OCI-LY7 (cell line): ENCODE measurements around the gene NSG1. TPM values are rescaled to one million over a fixed set of nuclear protein-coding genes. Genes with fewer than 3 reads are reported as not detected.

Experiments used
- BruUV-seq: library from RNA; stranded (reverse); fragments of 400-500 nt; replicated peaks from 2 replicates; lab custom pipeline; 2021; lab: Mats Ljungman, UMichigan
- CTCF ChIA-PET: fragments of 300-600 bp; sonication (Branson Sonifier 250); formaldehyde crosslinking; loops from one replicate; lab custom pipeline; 2022; ENCODE audit warnings: antibody characterized with exemption; ENCODE audit not compliant: unreplicated experiment; lab: Charles Lee
- POLR2A ChIA-PET: fragments of 300-600 bp; sonication (Branson Sonifier 250); formaldehyde crosslinking; loops from one replicate; lab custom pipeline; 2022; ENCODE audit warnings: antibody characterized with exemption; lab: Charles Lee
- DNase-seq: peaks from one replicate; pipeline ENCODE4 v3.0.0-alpha.2; 2015; ENCODE audit warnings: low spot score
- H2AFZ ChIP-seq: fragments of 200-600 bp; sonication (generic), shearing (Covaris generic); 2 replicates; pipeline ENCODE4 v1.6.1; 2014; ENCODE audit warnings: mild to moderate bottlenecking, antibody characterized with exemption, low read length, moderate library complexity
- H3K27ac ChIP-seq: fragments of 200-600 bp; sonication (generic); 2 replicates; pipeline ENCODE4 v1.5.1; 2014; ENCODE audit warnings: mixed run types, low read depth, mild to moderate bottlenecking, moderate library complexity, low read length, inconsistent platforms; ENCODE audit not compliant: poor library complexity, severe bottlenecking
- H3K36me3 ChIP-seq: fragments of 200-600 bp; sonication (generic); 2 replicates; pipeline ENCODE4 v1.6.1; 2014; ENCODE audit warnings: mild to moderate bottlenecking, antibody characterized with exemption, low read length, moderate library complexity, mixed read lengths; ENCODE audit not compliant: insufficient read depth
- H3K4me1 ChIP-seq: fragments of 200-600 bp; sonication (generic); 2 replicates; pipeline ENCODE4 v1.5.1; 2014; ENCODE audit warnings: mild to moderate bottlenecking, low read length; ENCODE audit not compliant: insufficient read depth, poor library complexity, severe bottlenecking
- H3K4me2 ChIP-seq: fragments of 200-600 bp; sonication (generic); 2 replicates; pipeline ENCODE4 v1.6.1; 2014; ENCODE audit warnings: mild to moderate bottlenecking, low read length
- H3K4me3 ChIP-seq: fragments of 200-600 bp; sonication (generic); 2 replicates; pipeline ENCODE4 v1.5.1; 2014; ENCODE audit warnings: mild to moderate bottlenecking, low read depth, low read length; ENCODE audit not compliant: poor library complexity, severe bottlenecking
- H3K79me2 ChIP-seq: fragments of 200-600 bp; sonication (generic); 2 replicates; pipeline ENCODE4 v1.6.1; 2016; ENCODE audit warnings: low read depth, mild to moderate bottlenecking, low read length, moderate library complexity, mixed read lengths; ENCODE audit not compliant: insufficient read depth
- H3K9me2 ChIP-seq: fragments of 200-600 bp; sonication (generic); 2 replicates; pipeline ENCODE4 v1.6.1; 2016; ENCODE audit warnings: mild to moderate bottlenecking, low read length, mixed read lengths; ENCODE audit not compliant: insufficient read depth
- H3K9me3 ChIP-seq: fragments of 200-600 bp; sonication (generic); 2 replicates; pipeline ENCODE4 v1.6.1; 2014; ENCODE audit warnings: mild to moderate bottlenecking, mixed run types, low read length, mixed read lengths
- H4K20me1 ChIP-seq: fragments of 200-600 bp; sonication (generic); 2 replicates; pipeline ENCODE4 v1.6.1; 2014; ENCODE audit warnings: mild to moderate bottlenecking, antibody characterized with exemption, low read length, moderate library complexity, mixed read lengths; ENCODE audit not compliant: insufficient read depth
- CTCF ChIP-seq: fragments of 200-600 bp; sonication (generic); conservative IDR thresholded peaks from 2 replicates; pipeline ENCODE4 v1.5.1; 2014; ENCODE audit warnings: mild to moderate bottlenecking, antibody characterized with exemption, low read length, moderate library complexity, mixed read lengths
- EZH2phosphoT487 ChIP-seq: fragments of 200-600 bp; sonication (generic); IDR thresholded peaks from 2 replicates; pipeline ENCODE4 v1.6.1; 2018; ENCODE audit warnings: low read depth, borderline replicate concordance, mild to moderate bottlenecking, mixed run types, antibody characterized with exemption, low read length, moderate library complexity, mixed read lengths
- intact Hi-C: fragments of 100-400 bp; cut with micrococcal nuclease; formaldehyde crosslinking; loops from one replicate; pipeline ENCODE4 v1.10.0; 2022; ENCODE audit not compliant: unreplicated experiment
- total RNA-seq, 2 experiments: library from RNA; depleted of rRNA in 1 of 2; stranded (reverse); fragments of >200 nt in 1 of 2; shearing (Covaris generic) in 1 of 2; gene quantifications; 2 replicates each; pipeline ENCODE4 v1.2.3, GENCODE V29; 2014 to 2022

The NSG1 gene
- total RNA-seq, 2 experiments from 2014 or later, result 35.5 to 38.8 TPM

- ChIA-PET POLR2A (no interaction called here), CTCF (no interaction called here)
- intact Hi-C loops, result no loop called here
- peaks cover 12% of the 10 kb centered on the region for H3K36me3 ChIP-seq
- H3K9me3 ChIP-seq, result no peaks in the 10 kb centered on the region
- H2AFZ ChIP-seq, result no peak overlapping the region
- no peak overlapping the region for H3K4me2 ChIP-seq
- no peak for DNase-seq
- peaks cover 24% of the 10 kb centered on the region for H3K4me1 ChIP-seq
- H3K27ac ChIP-seq, result no peak overlapping the region
- no peaks in the 10 kb centered on the region for H3K9me2 ChIP-seq
- H3K4me3 ChIP-seq, result no peak overlapping the region
- no peaks in the 10 kb centered on the region for H3K79me2 ChIP-seq
- no TSS peak for BruUV-seq
- TF ChIP-seq EZH2phosphoT487 (no peak), CTCF (no peak)
- 0 out of 2 replicates have a peak, but pooled peaks cover 4% of the 10 kb centered on the region for H4K20me1 ChIP-seq
Measured at GRCh38 chr4:4427121-4427870, 40.4 kb downstream of the NSG1 start.

- H4K20me1 ChIP-seq, result 0 out of 2 replicates have a peak, but pooled peaks cover 4% of the 10 kb centered on the region
- H2AFZ ChIP-seq, result no peak overlapping the region
- peaks cover 17% of the 10 kb centered on the region for H3K36me3 ChIP-seq
- no peak overlapping the region for H3K4me3 ChIP-seq
- TF ChIP-seq CTCF, result no peak
- no peak for TF ChIP-seq EZH2phosphoT487
- no peak overlapping the region for H3K4me2 ChIP-seq
- peaks cover 24% of the 10 kb centered on the region for H3K4me1 ChIP-seq
- no peaks in the 10 kb centered on the region for H3K9me3 ChIP-seq
- DNase-seq, result no peak
- no TSS peak for BruUV-seq
- ChIA-PET POLR2A (no interaction called here), CTCF (no interaction called here)
- H3K9me2 ChIP-seq, result no peaks in the 10 kb centered on the region
- intact Hi-C loops, result no loop called here
- no peaks in the 10 kb centered on the region for H3K79me2 ChIP-seq
- no peak overlapping the region for H3K27ac ChIP-seq
Measured at GRCh38 chr4:4427886-4428285, 41.0 kb downstream of the NSG1 start.
